Measurements from ENCODE around the gene C6orf58. TPM values are rescaled to one million over a fixed set of nuclear protein-coding genes. Genes with fewer than 3 reads are reported as not detected.

The C6orf58 gene
- total and polyA plus RNA-seq, 10 of the 15 experiments (the other 5 are each of a cell fraction or from before 2014, with no cell fraction given) = 0.06 to 0.43 (median 0.12) TPM; not detected in 2

DNA sequence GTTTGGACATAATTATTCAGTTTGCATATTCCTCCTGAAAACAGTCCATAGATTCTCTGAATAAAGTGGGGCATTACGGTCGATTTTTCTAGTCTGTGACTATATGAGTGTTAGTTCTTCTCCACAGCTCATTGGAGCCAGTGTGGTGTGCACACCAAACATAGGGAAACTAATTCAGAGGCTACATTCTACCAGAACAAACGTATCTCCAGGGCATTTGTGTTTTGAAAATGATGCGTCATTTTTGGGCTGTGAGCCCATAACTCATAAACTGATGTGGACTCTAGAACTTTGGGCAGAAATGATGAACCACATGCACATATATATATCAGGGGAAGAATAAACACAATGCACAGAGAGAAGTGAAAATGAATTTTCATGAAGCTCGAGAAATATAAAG, 41.8 kb downstream of the C6orf58 start:
- no peak for ATAC-seq
- H3K9ac ChIP-seq (ENCODE audit: control insufficient read depth, insufficient read depth, low read length) = no peak overlapping the region
- no peaks in the 10 kb centered on the region for H4K20me1 ChIP-seq (ENCODE audit: control insufficient read depth, insufficient read depth)
- TF ChIP-seq DPF2 (IDR thresholded peaks at IDR 0.05) = no peak
- TF ChIP-seq, protein P1, sequence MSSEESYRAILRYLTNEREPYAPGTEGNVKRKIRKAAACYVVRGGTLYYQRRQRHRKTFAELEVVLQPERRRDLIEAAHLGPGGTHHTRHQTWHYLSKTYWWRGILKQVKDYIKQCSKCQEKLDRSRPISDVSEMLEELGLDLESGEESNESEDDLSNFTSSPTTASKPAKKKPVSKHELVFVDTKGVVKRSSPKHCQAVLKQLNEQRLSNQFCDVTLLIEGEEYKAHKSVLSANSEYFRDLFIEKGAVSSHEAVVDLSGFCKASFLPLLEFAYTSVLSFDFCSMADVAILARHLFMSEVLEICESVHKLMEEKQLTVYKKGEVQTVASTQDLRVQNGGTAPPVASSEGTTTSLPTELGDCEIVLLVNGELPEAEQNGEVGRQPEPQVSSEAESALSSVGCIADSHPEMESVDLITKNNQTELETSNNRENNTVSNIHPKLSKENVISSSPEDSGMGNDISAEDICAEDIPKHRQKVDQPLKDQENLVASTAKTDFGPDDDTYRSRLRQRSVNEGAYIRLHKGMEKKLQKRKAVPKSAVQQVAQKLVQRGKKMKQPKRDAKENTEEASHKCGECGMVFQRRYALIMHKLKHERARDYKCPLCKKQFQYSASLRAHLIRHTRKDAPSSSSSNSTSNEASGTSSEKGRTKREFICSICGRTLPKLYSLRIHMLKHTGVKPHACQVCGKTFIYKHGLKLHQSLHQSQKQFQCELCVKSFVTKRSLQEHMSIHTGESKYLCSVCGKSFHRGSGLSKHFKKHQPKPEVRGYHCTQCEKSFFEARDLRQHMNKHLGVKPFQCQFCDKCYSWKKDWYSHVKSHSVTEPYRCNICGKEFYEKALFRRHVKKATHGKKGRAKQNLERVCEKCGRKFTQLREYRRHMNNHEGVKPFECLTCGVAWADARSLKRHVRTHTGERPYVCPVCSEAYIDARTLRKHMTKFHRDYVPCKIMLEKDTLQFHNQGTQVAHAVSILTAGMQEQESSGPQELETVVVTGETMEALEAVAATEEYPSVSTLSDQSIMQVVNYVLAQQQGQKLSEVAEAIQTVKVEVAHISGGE (CRISPR knock-in tag; IDR thresholded peaks at IDR 0.05) = no peak
- TF ChIP-seq, protein P2, sequence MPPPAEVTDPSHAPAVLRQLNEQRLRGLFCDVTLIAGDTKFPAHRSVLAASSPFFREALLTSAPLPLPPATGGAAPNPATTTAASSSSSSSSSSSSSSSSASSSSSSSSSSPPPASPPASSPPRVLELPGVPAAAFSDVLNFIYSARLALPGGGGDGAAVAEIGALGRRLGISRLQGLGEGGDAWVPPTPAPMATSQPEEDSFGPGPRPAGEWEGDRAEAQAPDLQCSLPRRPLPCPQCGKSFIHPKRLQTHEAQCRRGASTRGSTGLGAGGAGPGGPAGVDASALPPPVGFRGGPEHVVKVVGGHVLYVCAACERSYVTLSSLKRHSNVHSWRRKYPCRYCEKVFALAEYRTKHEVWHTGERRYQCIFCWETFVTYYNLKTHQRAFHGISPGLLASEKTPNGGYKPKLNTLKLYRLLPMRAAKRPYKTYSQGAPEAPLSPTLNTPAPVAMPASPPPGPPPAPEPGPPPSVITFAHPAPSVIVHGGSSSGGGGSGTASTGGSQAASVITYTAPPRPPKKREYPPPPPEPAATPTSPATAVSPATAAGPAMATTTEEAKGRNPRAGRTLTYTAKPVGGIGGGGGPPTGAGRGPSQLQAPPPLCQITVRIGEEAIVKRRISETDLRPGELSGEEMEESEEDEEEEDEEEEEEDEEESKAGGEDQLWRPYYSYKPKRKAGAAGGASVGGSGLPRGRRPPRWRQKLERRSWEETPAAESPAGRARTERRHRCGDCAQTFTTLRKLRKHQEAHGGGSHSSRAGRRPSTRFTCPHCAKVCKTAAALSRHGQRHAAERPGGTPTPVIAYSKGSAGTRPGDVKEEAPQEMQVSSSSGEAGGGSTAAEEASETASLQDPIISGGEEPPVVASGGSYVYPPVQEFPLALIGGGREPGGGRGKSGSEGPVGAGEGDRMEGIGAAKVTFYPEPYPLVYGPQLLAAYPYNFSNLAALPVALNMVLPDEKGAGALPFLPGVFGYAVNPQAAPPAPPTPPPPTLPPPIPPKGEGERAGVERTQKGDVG (CRISPR knock-in tag; IDR thresholded peaks at IDR 0.05) = no peak
- no peak for TF ChIP-seq NFYB (IDR thresholded peaks at IDR 0.05; ENCODE audit: insufficient read depth, low read depth, low read length)
- no peak for TF ChIP-seq KDM1A (IDR thresholded peaks at IDR 0.05; ENCODE audit: borderline replicate concordance)
- no peak for TF ChIP-seq TCF12 (IDR thresholded peaks at IDR 0.05; ENCODE audit: low read depth, low read length)
- no peak for TF ChIP-seq EED (IDR thresholded peaks at IDR 0.05; ENCODE audit: low read depth)
- TF ChIP-seq SMAD5 (IDR thresholded peaks at IDR 0.05; ENCODE audit: low read depth) = no peak
- no peak for TF ChIP-seq ZSCAN29 (IDR thresholded peaks at IDR 0.05)
- TF ChIP-seq POLR2A (IDR thresholded peaks at IDR 0.05; ENCODE audit: low read depth, low read length) = no peak
- TF ChIP-seq PBX3 (IDR thresholded peaks at IDR 0.05; ENCODE audit: insufficient replicate concordance, low read depth, low read length) = no peak
- TF ChIP-seq TCF7 (IDR thresholded peaks at IDR 0.05; ENCODE audit: borderline replicate concordance) = no peak
- no peak for TF ChIP-seq SREBF1 (IDR thresholded peaks at IDR 0.05; ENCODE audit: low read length)
- TF ChIP-seq ZZZ3 (IDR thresholded peaks at IDR 0.05; ENCODE audit: control insufficient read depth, insufficient read length, low read depth) = no peak
- TF ChIP-seq SUPT20H (IDR thresholded peaks at IDR 0.05; ENCODE audit: borderline replicate concordance, control insufficient read depth, low read depth, low read length) = no peak
- TF ChIP-seq HDAC6 (IDR thresholded peaks at IDR 0.05; ENCODE audit: unreplicated experiment) = no peak
- H3K36me3 ChIP-seq (ENCODE audit: control insufficient read depth in 2 of 2, insufficient read depth in 2 of 2, low read length in 1 of 2) = no peaks in the 10 kb centered on the region
- POLR2A ChIA-PET = no interaction called here
- no peak overlapping the region for H3K4me3 ChIP-seq
- in situ Hi-C loops (cut with MboI) = no loop called here
- H3K9me3 ChIP-seq (replicated peaks; ENCODE audit: control insufficient read depth, insufficient read depth, low read length) = no peaks in the 10 kb centered on the region
- DNase-seq (ENCODE audit: low read depth, low spot score) = no peak
- SMC1A ChIA-PET (ENCODE audit: uncharacterized antibody, unreplicated experiment) = interaction anchor here (1.1 kb wide), 1 partner anchor 10 kb away, joined by 3 read pairs; no protein-coding TSS in a partner anchor
- 29% methylated on average over 5 of the region's 5 CpGs for WGBS (ENCODE audit: insufficient coverage, insufficient replicate concordance, low lambda C conversion rate, missing lambda C conversion rate)
- CTCF ChIA-PET = no interaction called here
- RAD21 ChIA-PET (ENCODE audit: unreplicated experiment) = no interaction called here
- no peak overlapping the region for H3K27ac ChIP-seq (ENCODE audit: control insufficient read depth, insufficient read depth)
- H3K4me2 ChIP-seq (ENCODE audit: control insufficient read depth, insufficient read depth) = no peak overlapping the region
- H3K27me3 ChIP-seq (replicated peaks in 1 of 2; ENCODE audit: control insufficient read depth in 2 of 2, insufficient read depth in 2 of 2, low read length in 1 of 2) = no peaks in the 10 kb centered on the region
- FAIRE-seq = no peak
- BruUV-seq (replicated peaks) = no TSS peak
- H3K79me2 ChIP-seq (ENCODE audit: control insufficient read depth, insufficient read depth, low read length) = no peaks in the 10 kb centered on the region
- H3K4me1 ChIP-seq (ENCODE audit: control insufficient read depth, insufficient read depth, low read length) = no peaks in the 10 kb centered on the region
- H2AFZ ChIP-seq (ENCODE audit: control insufficient read depth, low read depth, low read length) = no peak overlapping the region
- intact Hi-C loops (cut with micrococcal nuclease; ENCODE audit: unreplicated experiment) = no loop called here
